ENCODE measurements around the gene PHF20.
A peak's percentile ranks its signal among the peaks of the same experiment; 100 is the strongest.
"Not testable (repeated sequence)": the region's sequence is repeated elsewhere in the genome, so short reads cannot be mapped to it uniquely, and the experiment has no call there.

PHF20 gene

GRCh38 chr20:35939264-35939663 lies 167.4 kb downstream of the PHF20 start:
- DNase-seq: no peak

- no peak for DNase-seq
Measured at GRCh38 chr20:35941620-35942019, 169.8 kb downstream of the PHF20 start.

GRCh38 chr20:35942243-35942642 lies 170.4 kb downstream of the PHF20 start:
- DNase-seq: no peak

- peak in 2 of 5 donors; percentile 9 to 31 for DNase-seq
Measured at GRCh38 chr20:35947489-35947888, 175.7 kb downstream of the PHF20 start.

- no peak for DNase-seq
Measured at GRCh38 chr20:35947907-35948306, 176.1 kb downstream of the PHF20 start.

- DNase-seq: no peak
Measured at GRCh38 chr20:35950093-35950492, 178.3 kb downstream of the PHF20 start.

- DNase-seq: not testable (repeated sequence)
Measured at GRCh38 chr20:35952080-35952479, 180.3 kb downstream of the PHF20 start.

GRCh38 chr20:35952480-35953386 lies 180.9 kb downstream of the PHF20 start:
- DNase-seq: peak in 1 of 5 donors; percentile 14

- DNase-seq: peak; percentile 58 to 82 (median 61)
Measured at GRCh38 chr20:35953387-35954199, 181.8 kb downstream of the PHF20 start.

GRCh38 chr20:35954200-35954906 lies 182.5 kb downstream of the PHF20 start, which contains the start of gene SCAND1:
TSS of gene SCAND1 (minus strand) at chr20:35954502. CDS start at chr20:35954284, 218 bp downstream.
- peak; percentile 96 to 99 (median 97) for DNase-seq

GRCh38 chr20:35954907-35955251 lies 183.1 kb downstream of the PHF20 start:
- peak in 3 of 5 donors; percentile 15 to 58 (median 29) for DNase-seq

GRCh38 chr20:35956616-35957015 lies 184.8 kb downstream of the PHF20 start:
- DNase-seq: no peak

GRCh38 chr20:35959291-35959690 lies 187.5 kb downstream of the PHF20 start:
- not testable (repeated sequence) for DNase-seq

GRCh38 chr20:35963878-35964277 lies 192.1 kb downstream of the PHF20 start:
- no peak for DNase-seq

- DNase-seq: no peak
Measured at GRCh38 chr20:35967979-35968640, 196.3 kb downstream of the PHF20 start, which contains the start of gene CNBD2. TSS of gene CNBD2 (plus strand) at chr20:35968590. CDS start at chr20:35968763, 173 bp downstream.

- DNase-seq: no peak
Measured at GRCh38 chr20:35968930-35969329, 197.1 kb downstream of the PHF20 start.

- no peak for DNase-seq
Measured at GRCh38 chr20:35971981-35972380, 200.2 kb downstream of the PHF20 start.

- DNase-seq: no peak
Measured at GRCh38 chr20:35972462-35972861, 200.6 kb downstream of the PHF20 start.

- no peak for DNase-seq
Measured at GRCh38 chr20:35974256-35974655, 202.4 kb downstream of the PHF20 start.

- no peak for DNase-seq
Measured at GRCh38 chr20:35975576-35976373, 204.0 kb downstream of the PHF20 start.

GRCh38 chr20:35978041-35978513 lies 206.3 kb downstream of the PHF20 start:
- no peak for DNase-seq

All from T-helper 1 cell (primary cell).